ENCODE results near the gene TAF8. TPM values are rescaled to one million over a fixed set of nuclear protein-coding genes. Genes with fewer than 3 reads are reported as not detected.

Gene TAF8
- total and polyA plus RNA-seq, 10 of the 15 experiments (the other 5 are each of a cell fraction or from before 2014, with no cell fraction given), result 11.7 to 30.9 (median 19.9) TPM

DNA sequence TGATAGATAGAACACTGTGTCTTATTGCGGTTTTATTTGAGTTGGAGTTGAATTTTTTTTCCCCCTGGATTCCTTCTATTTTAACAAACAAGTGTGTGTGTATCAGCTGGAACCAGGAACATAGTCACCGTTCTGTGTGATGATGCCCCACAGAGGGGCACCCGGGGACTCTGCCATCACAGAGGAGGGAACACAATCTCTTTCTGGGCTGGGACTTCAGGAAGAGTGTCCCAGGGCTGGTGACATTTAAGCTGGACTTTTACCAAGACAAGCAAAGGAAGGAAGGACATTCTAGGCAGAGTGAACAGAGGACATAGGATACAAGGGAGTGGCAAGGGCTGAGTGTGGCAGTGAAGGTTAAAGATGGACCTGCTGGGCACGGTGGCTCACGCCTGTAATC is 33.2 kb downstream of the TAF8 start:
- Histone ChIP-seq H3K9me3 (replicated peaks; ENCODE audit: control insufficient read depth, insufficient read depth, low read length) (no peaks in the 10 kb centered on the region), H3K79me2 (ENCODE audit: control insufficient read depth, insufficient read depth, low read length) (no peaks in the 10 kb centered on the region), H3K4me3 (no peak overlapping the region), H3K4me2 (ENCODE audit: control insufficient read depth, insufficient read depth) (no peak overlapping the region), H3K27ac (ENCODE audit: control insufficient read depth, insufficient read depth) (no peak overlapping the region), H3K27me3 (replicated peaks in 1 of 2; ENCODE audit: control insufficient read depth in 2 of 2, insufficient read depth in 2 of 2, low read length in 1 of 2) (no peaks in the 10 kb centered on the region), H4K20me1 (ENCODE audit: control insufficient read depth, insufficient read depth) (no peaks in the 10 kb centered on the region), H3K36me3 (ENCODE audit: control insufficient read depth in 2 of 2, insufficient read depth in 2 of 2, low read length in 1 of 2) (no peaks in the 10 kb centered on the region; a peak in 1 of 4 replicates), H3K4me1 (ENCODE audit: control insufficient read depth, insufficient read depth, low read length) (no peaks in the 10 kb centered on the region), H2AFZ (ENCODE audit: control insufficient read depth, low read depth, low read length) (no peak overlapping the region), H3K9ac (ENCODE audit: control insufficient read depth, insufficient read depth, low read length) (no peak overlapping the region)
- BruUV-seq (replicated peaks), result no TSS peak
- CTCF ChIA-PET, result interaction anchor here (1.1 to 2.7 kb wide), 3 partner anchors 19 to 131 kb away, joined by 3 to 7 read pairs (median 3); no protein-coding TSS in a partner anchor
- DNase-seq (ENCODE audit: low read depth, low spot score) (no peak), ATAC-seq (no peak), FAIRE-seq (no peak)
- RAD21 ChIA-PET (ENCODE audit: unreplicated experiment), result no interaction called here
- in situ Hi-C loops (cut with MboI) (no loop called here), intact Hi-C loops (cut with micrococcal nuclease; ENCODE audit: unreplicated experiment) (no loop called here)
- SMC1A ChIA-PET (ENCODE audit: uncharacterized antibody, unreplicated experiment), result no interaction called here
- 95% methylated on average over 5 of the region's 5 CpGs for WGBS (ENCODE audit: insufficient coverage, insufficient replicate concordance, low lambda C conversion rate, missing lambda C conversion rate)
- POLR2A ChIA-PET, result no interaction called here
- no peak for TF ChIP-seq TBL1XR1 (IDR thresholded peaks at IDR 0.05; ENCODE audit: low read depth, low read length)
- no peak for TF ChIP-seq KDM1A (IDR thresholded peaks at IDR 0.05; ENCODE audit: borderline replicate concordance)
- no peak for TF ChIP-seq CHD4 (IDR thresholded peaks at IDR 0.05)
- no peak for TF ChIP-seq SKIL (IDR thresholded peaks at IDR 0.05; ENCODE audit: low read depth, poor library complexity, severe bottlenecking)
- TF ChIP-seq, protein P1, sequence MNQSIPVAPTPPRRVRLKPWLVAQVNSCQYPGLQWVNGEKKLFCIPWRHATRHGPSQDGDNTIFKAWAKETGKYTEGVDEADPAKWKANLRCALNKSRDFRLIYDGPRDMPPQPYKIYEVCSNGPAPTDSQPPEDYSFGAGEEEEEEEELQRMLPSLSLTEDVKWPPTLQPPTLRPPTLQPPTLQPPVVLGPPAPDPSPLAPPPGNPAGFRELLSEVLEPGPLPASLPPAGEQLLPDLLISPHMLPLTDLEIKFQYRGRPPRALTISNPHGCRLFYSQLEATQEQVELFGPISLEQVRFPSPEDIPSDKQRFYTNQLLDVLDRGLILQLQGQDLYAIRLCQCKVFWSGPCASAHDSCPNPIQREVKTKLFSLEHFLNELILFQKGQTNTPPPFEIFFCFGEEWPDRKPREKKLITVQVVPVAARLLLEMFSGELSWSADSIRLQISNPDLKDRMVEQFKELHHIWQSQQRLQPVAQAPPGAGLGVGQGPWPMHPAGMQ (IDR thresholded peaks at IDR 0.05; ENCODE audit: borderline replicate concordance), result no peak
- TF ChIP-seq HDAC2 (IDR thresholded peaks at IDR 0.05), result no peak
- no peak for TF ChIP-seq ATF3 (IDR thresholded peaks at IDR 0.05; ENCODE audit: borderline replicate concordance, extremely low read depth, low read depth, low read length)
- TF ChIP-seq, protein P2, sequence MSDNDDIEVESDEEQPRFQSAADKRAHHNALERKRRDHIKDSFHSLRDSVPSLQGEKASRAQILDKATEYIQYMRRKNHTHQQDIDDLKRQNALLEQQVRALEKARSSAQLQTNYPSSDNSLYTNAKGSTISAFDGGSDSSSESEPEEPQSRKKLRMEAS (IDR thresholded peaks at IDR 0.05; ENCODE audit: low read depth, low read length), result no peak
- no peak for TF ChIP-seq HSF1 (IDR thresholded peaks at IDR 0.05; ENCODE audit: low read depth, low read length)
- TF ChIP-seq, protein P3, sequence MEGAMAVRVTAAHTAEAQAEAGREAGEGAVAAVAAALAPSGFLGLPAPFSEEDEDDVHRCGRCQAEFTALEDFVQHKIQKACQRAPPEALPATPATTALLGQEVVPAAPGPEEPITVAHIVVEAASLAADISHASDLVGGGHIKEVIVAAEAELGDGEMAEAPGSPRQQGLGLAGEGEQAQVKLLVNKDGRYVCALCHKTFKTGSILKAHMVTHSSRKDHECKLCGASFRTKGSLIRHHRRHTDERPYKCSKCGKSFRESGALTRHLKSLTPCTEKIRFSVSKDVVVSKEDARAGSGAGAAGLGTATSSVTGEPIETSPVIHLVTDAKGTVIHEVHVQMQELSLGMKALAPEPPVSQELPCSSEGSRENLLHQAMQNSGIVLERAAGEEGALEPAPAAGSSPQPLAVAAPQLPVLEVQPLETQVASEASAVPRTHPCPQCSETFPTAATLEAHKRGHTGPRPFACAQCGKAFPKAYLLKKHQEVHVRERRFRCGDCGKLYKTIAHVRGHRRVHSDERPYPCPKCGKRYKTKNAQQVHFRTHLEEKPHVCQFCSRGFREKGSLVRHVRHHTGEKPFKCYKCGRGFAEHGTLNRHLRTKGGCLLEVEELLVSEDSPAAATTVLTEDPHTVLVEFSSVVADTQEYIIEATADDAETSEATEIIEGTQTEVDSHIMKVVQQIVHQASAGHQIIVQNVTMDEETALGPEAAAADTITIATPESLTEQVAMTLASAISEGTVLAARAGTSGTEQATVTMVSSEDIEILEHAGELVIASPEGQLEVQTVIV (IDR thresholded peaks at IDR 0.05; ENCODE audit: borderline replicate concordance, partially characterized antibody), result no peak
- TF ChIP-seq BCLAF1 (IDR thresholded peaks at IDR 0.05), result no peak
- no peak for TF ChIP-seq NR2C2 (IDR thresholded peaks at IDR 0.05; ENCODE audit: borderline replicate concordance, control insufficient read depth, insufficient read length, low read depth)
- no peak for TF ChIP-seq ASH2L (IDR thresholded peaks at IDR 0.05; ENCODE audit: borderline replicate concordance, low read depth)

All from GM12878 (cell line).